RWPE1 (cell line): ENCODE data around the gene VPS26B.

Experiments
- CTCF ChIA-PET: fragments of 350-600 bp; sonication (Branson Sonifier 250); formaldehyde crosslinking; extraction: SDS; loops from one replicate; lab custom pipeline; 2021; lab: Yijun Ruan, JAX
- POLR2A ChIA-PET: fragments of 400-600 bp; formaldehyde crosslinking; extraction: SDS; loops from one replicate; lab custom pipeline; 2020; ENCODE audit warnings: antibody characterized with exemption; ENCODE audit not compliant: low non-redundant PET; lab: Yijun Ruan, JAX
- DNase-seq: peaks from one replicate; pipeline ENCODE4 v3.0.0; 2012; ENCODE audit warnings: low spot score
- H3K27ac ChIP-seq: fragments of 450-650 bp; 2 replicates; pipeline ENCODE4 v1.5.1; 2017
- TF ChIP-seq, protein P1 (sequence below): fragments of 450-650 bp; conservative IDR thresholded peaks from 2 replicates; pipeline ENCODE4 v1.5.1; 2017; ENCODE audit warnings: low read depth, mild to moderate bottlenecking

Gene VPS26B

DNA sequence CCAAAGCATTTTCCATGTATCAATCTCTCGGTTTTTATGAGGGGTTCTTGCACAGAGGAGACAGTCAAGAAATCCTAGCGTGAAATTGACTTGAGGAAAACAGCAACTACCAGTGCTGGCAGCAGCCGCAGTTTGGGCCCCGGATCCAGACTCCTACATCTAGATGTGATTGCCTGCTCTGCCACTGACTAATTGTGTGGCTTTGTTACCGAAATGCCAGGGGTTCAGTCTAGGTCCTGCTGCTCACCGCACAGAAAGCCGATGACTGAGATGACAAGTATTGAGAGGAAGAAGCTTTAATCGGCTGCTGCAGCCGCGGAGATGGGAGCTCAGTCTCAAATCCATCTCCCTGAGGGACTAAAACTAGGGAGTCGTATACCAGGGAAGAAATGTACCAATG is 43.5 kb downstream of the VPS26B start:
- POLR2A ChIA-PET, result no interaction called here
- CTCF ChIA-PET, result interaction anchor here (0.6 kb wide), 1 partner anchor 283 kb away, joined by 3 read pairs; no protein-coding TSS in a partner anchor
- TF ChIP-seq, protein P1, sequence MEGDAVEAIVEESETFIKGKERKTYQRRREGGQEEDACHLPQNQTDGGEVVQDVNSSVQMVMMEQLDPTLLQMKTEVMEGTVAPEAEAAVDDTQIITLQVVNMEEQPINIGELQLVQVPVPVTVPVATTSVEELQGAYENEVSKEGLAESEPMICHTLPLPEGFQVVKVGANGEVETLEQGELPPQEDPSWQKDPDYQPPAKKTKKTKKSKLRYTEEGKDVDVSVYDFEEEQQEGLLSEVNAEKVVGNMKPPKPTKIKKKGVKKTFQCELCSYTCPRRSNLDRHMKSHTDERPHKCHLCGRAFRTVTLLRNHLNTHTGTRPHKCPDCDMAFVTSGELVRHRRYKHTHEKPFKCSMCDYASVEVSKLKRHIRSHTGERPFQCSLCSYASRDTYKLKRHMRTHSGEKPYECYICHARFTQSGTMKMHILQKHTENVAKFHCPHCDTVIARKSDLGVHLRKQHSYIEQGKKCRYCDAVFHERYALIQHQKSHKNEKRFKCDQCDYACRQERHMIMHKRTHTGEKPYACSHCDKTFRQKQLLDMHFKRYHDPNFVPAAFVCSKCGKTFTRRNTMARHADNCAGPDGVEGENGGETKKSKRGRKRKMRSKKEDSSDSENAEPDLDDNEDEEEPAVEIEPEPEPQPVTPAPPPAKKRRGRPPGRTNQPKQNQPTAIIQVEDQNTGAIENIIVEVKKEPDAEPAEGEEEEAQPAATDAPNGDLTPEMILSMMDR, result no peak
- H3K27ac ChIP-seq, result peak overlapping the region; percentile 67; the same call in 1 of the 2 replicates
- DNase-seq, result no peak

DNA sequence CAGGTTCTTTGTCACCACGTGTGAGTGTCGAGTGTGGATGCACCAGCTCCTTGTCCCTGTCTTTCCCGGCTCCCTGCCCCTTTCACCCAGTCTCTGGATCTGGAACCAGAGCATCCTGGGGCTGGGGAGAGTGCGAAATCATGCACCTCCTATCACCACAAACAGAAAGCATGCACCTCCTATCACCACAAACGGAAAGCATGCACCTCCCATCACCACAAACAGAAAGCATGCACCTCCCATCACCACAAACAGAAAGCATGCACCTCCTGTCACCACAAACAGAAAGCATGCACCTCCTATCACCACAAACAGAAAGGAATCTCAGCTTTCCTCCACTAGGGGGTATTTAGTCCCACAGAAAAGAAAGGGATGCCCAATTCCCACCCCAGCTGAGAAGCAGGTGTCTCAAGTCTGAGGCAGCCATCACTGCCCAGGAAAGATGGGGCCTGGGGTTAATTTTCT is 45.8 kb downstream of the VPS26B start:
- CTCF ChIA-PET, result interaction anchor here (0.6 to 1.9 kb wide), 3 partner anchors 9 to 424 kb away, joined by 5 to 8 read pairs (median 5); no protein-coding TSS in a partner anchor
- no peak overlapping the region for H3K27ac ChIP-seq
- DNase-seq, result no peak
- TF ChIP-seq, protein P1, result no peak
- POLR2A ChIA-PET, result no interaction called here

DNA sequence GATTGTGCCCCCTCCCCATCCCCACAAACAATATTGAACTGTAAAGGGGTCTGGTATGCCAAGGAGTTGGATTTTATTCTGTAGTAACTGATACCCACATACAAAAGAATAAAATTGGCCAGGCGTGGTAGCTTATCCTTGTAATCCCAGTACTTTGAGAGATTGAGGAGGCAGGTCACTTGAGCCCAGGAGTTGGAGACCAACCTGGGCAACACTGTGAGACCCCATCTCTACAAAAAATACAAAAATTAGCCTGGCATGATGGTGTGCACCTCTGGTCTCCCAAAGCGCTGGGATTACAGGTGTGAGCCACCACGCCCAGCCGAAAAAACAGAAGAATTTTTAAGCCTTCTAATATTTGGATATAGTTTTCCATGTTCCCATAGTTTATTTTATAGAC is 47.5 kb downstream of the VPS26B start:
- CTCF ChIA-PET, result interaction anchor here (1.9 kb wide), 1 partner anchor 10 kb away, joined by 8 read pairs; no protein-coding TSS in a partner anchor
- DNase-seq, result no peak
- TF ChIP-seq, protein P1, result no peak
- POLR2A ChIA-PET, result no interaction called here
- H3K27ac ChIP-seq, result no peak overlapping the region

DNA sequence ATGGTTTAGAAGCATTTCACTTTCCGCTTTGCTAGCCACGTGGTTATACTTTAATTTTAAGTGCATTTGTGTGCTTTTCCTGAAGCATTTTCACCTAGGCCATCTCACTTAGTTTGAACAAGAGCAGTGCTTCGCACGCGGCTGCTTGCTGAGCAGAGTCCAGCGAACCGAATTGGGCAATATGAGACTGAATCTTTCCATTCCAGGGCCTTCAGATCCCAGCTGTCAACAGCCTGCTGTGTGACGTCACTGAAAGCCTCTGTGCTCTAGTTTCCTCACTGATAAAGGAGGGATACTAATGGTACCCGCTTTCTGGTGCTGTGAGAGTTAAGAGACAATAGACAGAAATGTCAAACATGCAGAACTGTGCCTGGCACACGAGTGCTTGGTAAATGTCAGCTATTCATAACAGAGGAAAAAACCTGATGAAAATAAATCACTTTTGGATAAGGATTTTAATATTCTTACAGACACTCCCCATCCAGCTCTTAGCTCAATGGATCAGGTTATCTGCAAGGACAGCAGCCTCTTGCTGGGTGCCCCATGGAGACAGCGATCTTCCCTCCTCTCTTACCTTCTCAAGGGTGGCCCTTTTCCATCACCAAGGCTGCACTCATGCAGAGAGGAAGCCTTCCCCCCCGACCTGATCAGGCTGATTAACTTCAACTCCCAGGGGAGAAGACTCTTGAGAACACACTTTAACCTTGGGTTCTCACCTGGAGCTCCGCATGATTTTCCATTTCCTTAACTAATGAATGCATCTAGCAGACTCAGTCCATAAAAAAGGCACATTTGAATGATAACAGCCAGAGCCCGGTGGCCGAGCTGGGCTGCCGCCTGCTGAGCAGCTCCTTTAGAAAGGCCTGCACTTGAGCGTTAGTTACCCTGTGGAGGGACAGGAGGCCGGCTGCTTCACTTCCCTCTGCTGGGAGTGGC is 48.2 kb downstream of the VPS26B start:
- no peak overlapping the region for H3K27ac ChIP-seq
- TF ChIP-seq, protein P1, result no peak
- DNase-seq, result no peak
- ChIA-PET POLR2A (no interaction called here), CTCF (no interaction called here)

DNA sequence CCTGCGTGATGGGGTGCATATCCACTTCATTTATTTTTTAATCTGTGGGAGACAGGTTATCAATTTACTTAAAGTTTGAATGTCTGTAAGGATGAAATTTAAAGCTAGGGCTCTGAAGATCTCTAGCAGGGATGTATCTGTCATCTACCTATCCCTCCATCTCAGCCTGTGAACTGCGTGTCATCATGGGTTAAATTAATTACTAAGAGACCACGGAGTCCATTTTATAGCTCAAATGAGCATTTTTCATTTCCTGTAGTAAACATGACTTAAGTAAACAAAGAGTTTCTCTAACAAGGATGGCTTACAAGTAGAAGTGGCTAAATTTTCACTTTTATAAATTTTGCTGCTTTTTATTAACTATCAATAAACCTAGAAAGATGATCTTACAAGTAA is 48.8 kb downstream of the VPS26B start:
- ChIA-PET POLR2A (no interaction called here), CTCF (interaction anchor here (0.6 kb wide), 1 partner anchor 18 kb away, joined by 8 read pairs; no protein-coding TSS in a partner anchor)
- H3K27ac ChIP-seq, result no peak overlapping the region
- DNase-seq, result no peak
- TF ChIP-seq, protein P1, result no peak

DNA sequence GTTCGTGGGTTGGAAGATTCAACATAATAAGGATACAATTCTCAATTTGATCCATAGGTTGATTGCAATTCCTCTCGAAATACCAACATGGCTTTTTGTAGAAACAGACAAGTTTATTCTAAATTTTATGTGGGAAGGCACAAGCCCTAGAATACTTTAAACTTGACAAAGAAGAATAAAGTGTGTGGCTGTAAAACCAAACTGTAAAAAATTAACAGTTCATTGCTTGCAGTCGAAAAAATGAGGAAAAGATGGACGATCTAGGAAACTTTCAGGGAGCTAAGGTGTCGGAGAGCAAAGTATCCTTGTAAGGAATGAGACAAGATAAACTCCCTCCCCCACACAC is 50.7 kb downstream of the VPS26B start:
- H3K27ac ChIP-seq, result no peak overlapping the region
- CTCF ChIA-PET, result interaction anchor here (0.6 to 0.8 kb wide), 2 partner anchors 57 to 103 kb away, joined by 3 to 4 read pairs; partner anchors contain the start of gene GLB1L2
- POLR2A ChIA-PET, result no interaction called here
- DNase-seq, result no peak
- TF ChIP-seq, protein P1, result no peak
